Superior temporal gyrus (tissue), 1 donor: ENCODE results near the gene MXRA5.
"Not testable (repeated sequence)": the region's sequence is repeated elsewhere in the genome, so short reads cannot be mapped to it uniquely, and the experiment has no call there.

Experiments
- DNase-seq: peaks from one replicate; pipeline ENCODE4 v3.0.0-alpha.2; 2016; ENCODE audit errors: extremely low spot score

Gene MXRA5

GRCh38 chrX:3326681-3327080 is 19.8 kb downstream of the MXRA5 start:
- DNase-seq: no peak

- DNase-seq: no peak
Observed at GRCh38 chrX:3320471-3321046, 25.9 kb downstream of the MXRA5 start.

- DNase-seq: no peak
Observed at GRCh38 chrX:3317191-3317718, 29.2 kb downstream of the MXRA5 start.

- DNase-seq: no peak
Observed at GRCh38 chrX:3312109-3312508, 34.3 kb downstream of the MXRA5 start.

GRCh38 chrX:3307881-3308280 is 38.6 kb downstream of the MXRA5 start:
- no peak for DNase-seq

GRCh38 chrX:3299636-3300035 is 46.8 kb downstream of the MXRA5 start:
- no peak for DNase-seq

GRCh38 chrX:3295731-3296130 is 50.7 kb downstream of the MXRA5 start:
- DNase-seq: no peak

GRCh38 chrX:3293251-3293650 is 53.2 kb downstream of the MXRA5 start:
- DNase-seq: no peak

- no peak for DNase-seq
Observed at GRCh38 chrX:3290561-3290960, 55.9 kb downstream of the MXRA5 start.

GRCh38 chrX:3286196-3286945 is 60.1 kb downstream of the MXRA5 start:
- DNase-seq: no peak

- no peak for DNase-seq
Observed at GRCh38 chrX:3280706-3281105, 65.7 kb downstream of the MXRA5 start.

- DNase-seq: not testable (repeated sequence)
Observed at GRCh38 chrX:3273668-3274067, 72.8 kb downstream of the MXRA5 start.

- no peak for DNase-seq
Observed at GRCh38 chrX:3271834-3272186, 74.6 kb downstream of the MXRA5 start.

GRCh38 chrX:3271183-3271833 is 75.1 kb downstream of the MXRA5 start:
- no peak for DNase-seq

GRCh38 chrX:3268829-3269228 is 77.6 kb downstream of the MXRA5 start:
- no peak for DNase-seq

- no peak for DNase-seq
Observed at GRCh38 chrX:3263681-3264126, 82.7 kb downstream of the MXRA5 start.

GRCh38 chrX:3262901-3263300 is 83.6 kb downstream of the MXRA5 start:
- no peak for DNase-seq
